SH-SY5Y (cell line): Measurements from ENCODE around the gene CAMK2A.

Experiments
- GATA2 ChIP-seq: IDR thresholded peaks from 2 replicates; pipeline ENCODE4 v1.6.1; 2011; ENCODE audit warnings: mild to moderate bottlenecking, low read depth, low read length
- GATA3 ChIP-seq: IDR thresholded peaks from 2 replicates; pipeline ENCODE4 v1.6.1; 2011; ENCODE audit warnings: low read depth, mild to moderate bottlenecking, low read length, moderate library complexity

DNA sequence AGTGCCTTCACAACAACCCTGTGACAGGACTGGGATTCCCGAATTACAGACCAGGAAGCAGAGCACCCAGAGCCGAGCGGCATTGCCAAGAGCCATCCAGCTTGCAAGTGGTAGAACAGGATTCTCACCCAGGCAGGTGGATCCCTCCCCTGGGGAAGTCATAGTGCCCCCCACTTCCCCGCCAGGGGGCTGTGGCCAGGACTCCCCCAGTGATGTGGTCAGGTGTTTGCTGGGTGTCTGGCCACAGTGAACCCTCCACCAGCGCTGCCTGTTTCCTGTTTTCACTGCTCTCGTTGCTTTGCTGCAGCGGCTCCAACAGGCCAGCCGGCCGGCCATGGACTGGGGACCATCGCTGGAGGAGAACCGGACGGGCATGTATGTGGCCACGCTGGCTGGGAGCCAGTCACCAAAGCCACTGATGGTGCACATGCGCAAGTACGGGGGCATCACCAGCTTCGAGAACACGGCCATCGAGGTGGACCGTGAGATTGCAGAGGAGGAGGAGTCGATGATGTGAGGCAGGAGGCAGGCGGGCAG is 80.4 kb downstream of the CAMK2A start:
- no peak for TF ChIP-seq GATA3
- TF ChIP-seq GATA2 = no peak
